Motor neuron (in vitro differentiated cells): Measurements from ENCODE around the gene MARK3. TPM values are rescaled to one million over a fixed set of nuclear protein-coding genes. Genes with fewer than 3 reads are reported as not detected.
A peak's percentile ranks its signal among the peaks of the same experiment; 100 is the strongest.

ENCODE experiments used
- ATAC-seq, 8 experiments: fragments of 200-7000 bp; cut with Tn5 transposase; replicated peaks in 6 of 8; 2 replicates each; pipeline ENCODE4 v1.8.0; 2021; ENCODE audit warnings: mild to moderate bottlenecking in 8 of 8, moderate library complexity in 8 of 8
- H3K27ac ChIP-seq, 2 donors: fragments of 250-450 bp; sonication (Bioruptor Pico); 2 replicates each; pipeline ENCODE4 v1.9.0; 2021; ENCODE audit warnings: antibody characterized with exemption in 2 of 2, mild to moderate bottlenecking in 2 of 2, moderate library complexity in 1 of 2
- H3K4me1 ChIP-seq, 2 donors: fragments of 250-450 bp; sonication (Bioruptor Pico); replicated peaks in 1 of 2; 2 replicates each; pipeline ENCODE4 v1.6.1; 2021; ENCODE audit warnings: antibody characterized with exemption in 2 of 2, mild to moderate bottlenecking in 2 of 2, moderate library complexity in 1 of 2
- H3K4me3 ChIP-seq, 5 donors: fragments of 250-450 bp; sonication (Bioruptor Pico); 2 replicates each; pipeline ENCODE4 v1.9.0; 2021; ENCODE audit warnings: antibody characterized with exemption in 5 of 5, mild to moderate bottlenecking in 5 of 5, moderate library complexity in 4 of 5
- WGBS, 10 experiments: fragments of 450-650 bp; shearing (Covaris generic); methylation state at CpG; one replicate each; pipeline ENCODE4 v1.0.0; 2022; 5-methylcytosine and 5-hydroxymethylcytosine counted together
- in situ Hi-C, 9 experiments: fragments of 400-800 bp; cut with MboI; loops; one replicate each; pipeline ENCODE4 v1.15.0; 2021; ENCODE audit warnings: low sequenced_read_pairs in 9 of 9, low pct_unique_long_range_greater_than_20kb in 2 of 9; ENCODE audit not compliant: unreplicated experiment in 9 of 9
- total RNA-seq, 8 experiments: library from RNA; unstranded; fragments of 300-600 nt; gene quantifications; 2 replicates each; pipeline versions ENCODE4 v1.2.3 to v1.2.4, GENCODE V29; 2022

The MARK3 gene
- total RNA-seq, 8 experiments from 2014 or later: 62.8 to 149 (median 74.2) TPM

GRCh38 chr14:103527408-103528145 lies 142.4 kb downstream of the MARK3 start:
- peak in 4 of 8 experiments; percentile 0 to 1 (median 0) for ATAC-seq
- in situ Hi-C loops: no loop called here
- Histone ChIP-seq H3K27ac (peak overlapping the region; percentile 88 to 91), H3K4me1 (peaks cover 24 to 29% of the 10 kb centered on the region in 2 donors), H3K4me3 (peak overlapping the region in 4 of 5 donors; percentile 71 to 98 (median 84))
- WGBS, 10 experiments: 56 to 100% (median 69%) methylated on average over 2 to 4 of the region's 14 CpGs; no CpG with 5 or more reads in 6 of the 10 experiments

GRCh38 chr14:103528146-103528586 lies 143.0 kb downstream of the MARK3 start:
- in situ Hi-C loops: no loop called here
- H3K27ac ChIP-seq: peak overlapping the region; percentile 88 to 91
- peak; percentile 23 to 43 (median 36) for ATAC-seq
- H3K4me3 ChIP-seq: peak overlapping the region; percentile 71 to 98 (median 91)
- peaks cover 24 to 27% of the 10 kb centered on the region in 2 donors for H3K4me1 ChIP-seq
- WGBS, 10 experiments: 10 to 67% (median 39%) methylated on average over 1 to 6 of the region's 10 CpGs; no CpG with 5 or more reads in 4 of the 10 experiments

- Histone ChIP-seq H3K27ac (peak within 1 kb of the TSS; percentile 88 to 91), H3K4me3 (peak within 1 kb of the TSS; percentile 71 to 98 (median 91)), H3K4me1 (peaks cover 20 to 31% of the 10 kb centered on the region in 2 donors)
- in situ Hi-C loops: no loop called here
- peak; percentile 74 to 91 (median 80) for ATAC-seq
- 0 to 17% (median 3%) methylated on average over 1 to 7 of the region's 70 CpGs; no CpG with 5 or more reads in 6 of the 10 experiments for WGBS, 10 experiments
These were observed 143.6 kb downstream of the MARK3 start, which contains the start of gene TRMT61A for GRCh38 chr14:103528587-103529382. Gene TRMT61A, plus strand, starts transcription at chr14:103529196. Its CDS starts 783 bp downstream, at chr14:103529979.

- peak in 2 of 8 experiments; percentile 10 to 28 for ATAC-seq
- H3K4me1 ChIP-seq: peaks cover 23 to 38% of the 10 kb centered on the region in 2 donors
- H3K27ac ChIP-seq: peak overlapping the region; percentile 82 to 88
- 0 to 80% (median 45%) methylated on average over 1 to 20 of the region's 42 CpGs; no CpG with 5 or more reads in 2 of the 10 experiments for WGBS, 10 experiments
- in situ Hi-C loops: no loop called here
- H3K4me3 ChIP-seq: peak overlapping the region; percentile 71 to 98 (median 91)
These were observed 144.5 kb downstream of the MARK3 start for GRCh38 chr14:103529383-103530365.

- Histone ChIP-seq H3K27ac (no peak overlapping the region), H3K4me1 (peaks cover 27 to 46% of the 10 kb centered on the region in 2 donors), H3K4me3 (peak overlapping the region in 2 of 5 donors; percentile 97 to 98)
- in situ Hi-C loops: no loop called here
- no peak for ATAC-seq
- WGBS, 10 experiments: 0 to 100% (median 57%) methylated on average over 1 to 4 of the region's 7 CpGs; no CpG with 5 or more reads in 4 of the 10 experiments
These were observed 145.2 kb downstream of the MARK3 start for GRCh38 chr14:103530390-103530789.

DNA sequence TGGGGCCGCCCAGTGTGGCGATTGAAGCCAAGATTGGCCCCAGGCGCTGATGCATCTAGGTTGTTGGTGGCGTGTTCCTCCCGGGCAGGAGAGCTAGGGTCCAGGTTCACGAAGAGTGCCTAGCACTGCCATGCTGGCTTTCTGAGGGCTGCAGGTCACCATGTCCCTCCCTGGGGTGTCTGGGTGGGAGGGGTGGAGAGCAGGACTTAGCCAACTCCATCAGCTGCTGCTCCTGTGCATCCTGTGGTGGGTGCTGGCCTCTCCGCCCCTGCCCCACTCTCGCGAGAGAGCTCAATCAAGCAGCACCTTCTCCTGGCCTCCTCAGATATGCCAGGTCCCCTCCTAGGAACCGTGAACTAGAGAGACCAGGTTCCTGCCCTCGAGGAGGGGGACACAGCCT lies 145.6 kb downstream of the MARK3 start:
- Histone ChIP-seq H3K4me1 (peaks cover 27 to 47% of the 10 kb centered on the region in 2 donors), H3K27ac (no peak overlapping the region), H3K4me3 (peak overlapping the region in 1 of 5 donors; percentile 98)
- WGBS, 10 experiments: 86 to 100% (median 100%) methylated on average over 1 to 4 of the region's 11 CpGs; no CpG with 5 or more reads in 7 of the 10 experiments
- in situ Hi-C loops: no loop called here
- no peak for ATAC-seq

GRCh38 chr14:103531421-103532215 lies 146.4 kb downstream of the MARK3 start:
- no peak overlapping the region for H3K4me3 ChIP-seq
- in situ Hi-C loops: no loop called here
- no peak for ATAC-seq
- no peak overlapping the region for H3K27ac ChIP-seq
- peaks cover 27 to 47% of the 10 kb centered on the region in 2 donors for H3K4me1 ChIP-seq
- WGBS, 10 experiments: 60 to 100% methylated on average over 1 of the region's 15 CpGs; no CpG with 5 or more reads in 8 of the 10 experiments

- in situ Hi-C loops: no loop called here
- H3K4me1 ChIP-seq: peaks cover 26 to 45% of the 10 kb centered on the region in 2 donors
- no peak overlapping the region for H3K4me3 ChIP-seq
- peak overlapping the region in 1 of 2 donors; percentile 44 for H3K27ac ChIP-seq
- no peak for ATAC-seq
- WGBS, 10 experiments: 66 to 85% methylated on average over 3 to 5 of the region's 32 CpGs; no CpG with 5 or more reads in 8 of the 10 experiments
These were observed 147.3 kb downstream of the MARK3 start for GRCh38 chr14:103532216-103533136.

DNA sequence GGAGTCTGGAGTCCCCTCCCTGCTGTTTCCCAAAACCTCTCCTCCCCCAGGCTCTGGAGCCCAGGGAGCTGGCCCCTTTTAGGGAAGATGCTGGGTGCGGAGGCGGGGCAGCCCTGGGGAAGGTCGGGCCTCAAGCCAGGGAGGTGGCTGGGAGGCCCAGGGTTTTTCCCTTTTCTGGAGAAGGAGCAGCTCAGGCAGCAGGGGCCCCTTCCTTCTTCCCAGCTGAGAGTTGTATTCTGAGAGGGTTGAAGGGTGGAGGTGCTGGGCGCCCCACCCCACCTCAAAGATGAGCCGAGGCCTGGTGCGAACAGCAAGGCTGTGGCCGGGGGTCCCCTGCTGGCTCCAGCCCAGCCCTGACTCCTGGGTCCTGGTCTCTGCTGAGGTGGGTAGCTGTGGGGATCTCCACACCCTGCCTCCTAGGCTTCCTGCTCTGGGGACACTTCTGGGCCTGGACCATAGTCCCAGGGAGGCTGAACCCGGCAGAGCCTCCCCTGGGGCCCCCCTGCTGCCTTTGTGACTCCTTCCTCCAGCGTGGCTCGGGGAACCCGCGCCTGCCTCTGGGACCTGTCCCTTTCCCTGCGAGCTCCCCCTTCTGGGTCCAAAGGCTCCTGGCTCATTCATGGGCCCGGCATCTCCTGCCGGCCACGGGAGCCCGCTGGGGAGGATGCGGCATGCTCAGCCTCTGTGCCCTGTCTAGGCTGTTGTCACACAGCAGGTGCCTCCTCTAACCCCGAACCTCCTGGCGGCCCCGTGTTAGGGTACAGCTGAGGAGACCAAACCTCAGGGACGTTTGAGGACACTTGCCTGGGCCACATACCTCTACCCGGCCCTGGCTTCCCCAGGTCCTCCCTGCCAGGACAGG lies 148.2 kb downstream of the MARK3 start:
- ATAC-seq: peak in 4 of 8 experiments; percentile 1 to 33 (median 19)
- no peak overlapping the region for H3K4me3 ChIP-seq
- peaks cover 17 to 36% of the 10 kb centered on the region in 2 donors for H3K4me1 ChIP-seq
- 59 to 79% (median 70%) methylated on average over 3 to 6 of the region's 23 CpGs; no CpG with 5 or more reads in 7 of the 10 experiments for WGBS, 10 experiments
- in situ Hi-C loops: no loop called here
- H3K27ac ChIP-seq: peak overlapping the region in 1 of 2 donors; percentile 44

DNA sequence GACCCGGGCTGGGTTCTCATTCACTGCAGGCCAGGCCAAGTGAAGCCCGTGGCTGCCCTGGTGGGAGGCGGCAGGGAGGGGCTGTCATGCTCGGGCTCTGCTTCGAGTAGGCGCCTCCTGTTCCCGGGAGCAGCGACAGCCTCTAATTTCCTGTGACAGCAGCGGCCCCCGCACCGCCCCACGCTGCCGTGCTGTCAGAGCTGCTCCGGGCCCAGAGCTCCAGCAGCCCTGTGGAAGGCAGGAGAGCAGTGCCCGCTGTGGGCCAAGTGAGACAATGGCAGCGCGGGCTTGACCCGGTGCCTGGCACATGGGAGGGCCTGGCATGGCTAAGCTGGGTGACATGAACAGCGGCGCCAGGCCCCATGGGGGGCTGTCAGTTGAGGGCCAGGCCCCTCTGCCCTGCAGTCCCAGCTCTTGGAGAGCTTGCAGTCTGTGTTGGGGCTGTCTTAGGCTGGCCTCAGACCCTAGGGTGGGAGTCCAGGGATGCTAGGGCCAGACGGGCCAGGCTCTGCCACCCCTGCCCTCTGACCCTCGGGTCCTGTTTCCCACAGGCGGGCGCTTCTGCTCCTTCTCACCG lies 148.9 kb downstream of the MARK3 start:
- peaks cover 21 to 39% of the 10 kb centered on the region in 2 donors for H3K4me1 ChIP-seq
- 0 to 90% (median 82%) methylated on average over 1 to 11 of the region's 25 CpGs; no CpG with 5 or more reads in 6 of the 10 experiments for WGBS, 10 experiments
- H3K4me3 ChIP-seq: no peak overlapping the region
- peak overlapping the region in 1 of 2 donors; percentile 84 for H3K27ac ChIP-seq
- in situ Hi-C loops: no loop called here
- ATAC-seq: peak in 2 of 8 experiments; percentile 9 to 11
